GM21367 (cell line): ENCODE measurements around the gene NKD2.

Experiments used
- ATAC-seq: cut with Tn5 transposase; IDR thresholded peaks from one replicate; pipeline ENCODE4 v1.9.1; 2021; ENCODE audit not compliant: unreplicated experiment

Gene NKD2

DNA sequence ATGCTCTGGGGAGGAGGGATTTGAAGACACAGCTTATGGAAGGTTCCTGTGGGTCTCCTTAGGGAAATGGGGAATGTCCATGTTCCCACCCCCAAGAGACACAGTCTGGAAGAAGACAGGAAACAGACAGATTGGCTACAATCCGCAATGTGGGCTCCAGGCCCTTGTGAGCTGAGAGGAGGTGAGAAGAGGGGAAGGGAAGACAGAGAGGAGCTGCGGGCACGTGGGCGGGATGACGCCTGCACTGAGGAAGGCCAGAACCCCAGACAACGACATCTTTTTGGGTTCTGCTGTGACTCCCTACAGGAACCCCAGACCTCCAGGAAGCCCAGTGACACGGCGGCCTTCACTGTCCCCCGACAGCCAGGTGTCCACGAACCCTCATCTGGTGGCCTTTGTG, 29.9 kb upstream of the NKD2 start:
- no peak for ATAC-seq

DNA sequence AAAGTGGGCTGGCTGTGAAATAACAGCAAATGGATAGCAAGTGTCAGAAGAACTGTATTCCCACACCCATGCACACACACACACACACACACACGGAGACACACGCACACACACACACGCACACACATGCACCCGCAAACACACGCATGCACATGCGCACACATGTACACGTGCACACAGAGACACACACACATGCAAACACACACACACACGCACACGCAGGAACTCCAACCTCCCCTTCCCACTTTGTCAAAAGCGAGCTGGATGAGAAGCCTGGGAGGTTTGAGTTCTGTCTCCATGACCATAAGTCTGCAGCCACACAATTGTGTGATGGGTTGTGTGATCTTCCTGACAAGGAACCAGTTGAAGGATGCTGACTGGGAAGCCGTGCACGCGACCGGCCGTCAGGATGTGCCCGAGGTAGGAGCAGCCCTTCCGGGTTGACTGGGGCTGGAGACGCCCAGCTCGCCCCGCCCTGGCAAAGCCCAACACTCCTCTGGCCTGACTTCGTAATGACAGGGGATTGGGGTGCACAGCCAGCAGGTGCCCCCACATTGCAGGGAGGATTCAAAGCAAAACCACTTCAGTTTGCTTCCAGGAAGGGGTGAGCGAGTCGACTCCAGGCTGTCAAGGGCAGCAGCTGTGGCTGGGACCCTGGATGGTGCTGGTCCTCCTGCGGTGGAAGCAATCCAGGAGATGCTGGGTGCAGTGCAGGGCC, 29.3 kb upstream of the NKD2 start:
- ATAC-seq = no peak

DNA sequence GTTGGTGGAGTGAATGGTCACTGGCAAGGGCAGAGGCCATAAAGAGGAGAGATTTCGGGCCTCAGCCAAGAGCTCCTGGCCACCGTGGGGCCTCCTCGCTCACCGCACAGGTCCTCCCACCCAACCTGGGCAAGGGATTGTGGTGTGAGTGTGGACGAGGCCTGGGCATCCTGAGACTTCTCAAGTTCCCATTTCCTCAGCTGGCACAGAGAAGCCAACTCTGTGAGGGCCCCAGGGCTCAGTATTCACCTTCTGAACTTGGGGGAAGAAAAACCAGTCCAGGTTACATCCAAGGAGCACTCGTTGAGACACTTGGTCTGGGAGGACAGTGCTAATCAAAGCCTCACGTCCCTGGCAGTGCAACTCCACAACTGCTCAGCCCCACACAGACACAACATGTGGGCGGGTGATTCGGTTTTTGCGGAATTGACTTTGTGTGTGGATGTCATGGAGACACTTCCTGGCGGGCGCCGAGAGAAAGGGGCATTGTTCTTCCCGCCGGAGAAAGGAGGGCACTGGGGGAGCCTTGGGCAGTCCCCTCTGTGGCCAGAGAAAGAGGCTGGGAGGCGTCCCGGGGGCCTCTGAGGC, 28.5 kb upstream of the NKD2 start:
- no peak for ATAC-seq

DNA sequence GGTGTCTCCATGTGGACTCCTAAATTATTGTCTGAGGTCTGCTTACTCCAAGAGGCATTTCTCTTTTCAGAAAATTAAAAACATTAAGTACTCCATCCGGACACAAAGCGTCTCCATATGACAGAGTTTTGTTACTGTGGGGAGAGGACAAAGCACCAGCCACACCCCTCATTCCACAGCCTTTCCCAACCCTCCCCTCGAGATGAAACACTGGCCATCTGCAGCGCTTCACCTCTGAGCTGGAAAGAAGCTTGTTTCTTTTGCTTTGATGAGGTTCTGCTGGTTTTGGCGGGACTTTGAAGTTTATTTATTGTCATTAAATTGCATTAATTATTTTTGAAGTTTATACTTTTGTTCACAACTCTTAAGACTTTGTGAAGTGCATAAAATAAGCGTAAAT, 27.6 kb upstream of the NKD2 start:
- ATAC-seq = no peak

DNA sequence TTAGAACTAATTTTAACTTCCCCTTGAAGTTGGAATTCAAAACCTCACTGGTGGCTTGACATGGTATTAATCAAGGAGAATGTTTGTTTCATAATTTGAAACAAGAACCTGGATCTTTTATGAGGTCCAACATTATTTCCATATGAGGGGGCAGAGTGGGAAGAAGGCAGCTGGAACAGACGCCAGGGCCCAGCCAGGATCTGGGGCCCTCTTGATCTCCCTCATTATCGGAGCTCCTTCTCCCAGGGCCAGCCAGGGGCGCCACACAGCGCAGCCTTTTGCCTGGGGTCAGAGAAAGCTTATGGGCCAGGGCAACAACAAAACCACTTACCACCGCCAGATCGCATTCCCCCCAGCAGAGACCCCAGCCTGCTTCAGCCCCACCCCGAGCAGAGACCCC, 27.1 kb upstream of the NKD2 start:
- ATAC-seq = no peak

DNA sequence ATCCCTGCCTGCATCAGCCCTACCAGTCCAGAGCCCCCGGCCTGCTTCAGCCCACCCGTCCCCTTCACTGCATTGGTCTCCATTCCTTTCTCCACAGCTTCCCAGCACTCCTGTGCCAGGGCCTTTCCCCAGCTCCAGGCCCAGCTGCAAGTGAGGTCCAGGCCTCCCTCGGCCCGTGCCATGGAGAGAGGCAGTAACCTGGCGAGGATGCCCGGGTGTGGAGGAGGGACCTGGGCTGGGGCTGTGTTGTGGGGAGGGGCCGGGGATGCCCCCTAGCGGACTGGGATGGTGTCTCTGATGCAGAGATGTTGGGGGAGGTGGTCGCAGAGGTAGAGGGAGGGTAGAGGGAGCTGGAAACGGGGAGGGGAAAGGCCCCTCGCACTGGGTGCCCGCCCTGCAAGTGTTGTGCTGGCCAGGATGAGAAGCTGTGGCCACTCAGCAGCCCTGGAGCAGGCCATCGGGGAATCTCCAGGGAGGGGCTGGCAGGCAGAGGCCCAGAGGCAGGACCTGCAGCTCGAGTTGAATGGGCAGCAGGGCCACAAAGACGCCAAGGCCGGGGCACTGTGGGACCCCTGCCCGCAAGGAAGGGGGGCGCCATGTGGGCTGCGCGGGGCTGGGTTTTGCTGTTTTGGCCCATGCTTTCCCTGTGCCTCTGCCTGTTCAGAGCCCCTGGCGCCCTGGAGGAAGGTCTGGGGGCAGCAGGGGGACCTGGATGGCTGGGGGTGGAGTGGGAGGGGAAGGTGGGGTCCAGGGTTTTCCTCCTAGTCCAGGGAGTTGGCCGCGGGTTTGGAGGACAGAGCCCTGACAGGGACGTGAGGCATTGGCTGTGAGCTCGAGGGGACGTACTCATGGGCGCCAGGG, 26.0 kb upstream of the NKD2 start:
- ATAC-seq = no peak

DNA sequence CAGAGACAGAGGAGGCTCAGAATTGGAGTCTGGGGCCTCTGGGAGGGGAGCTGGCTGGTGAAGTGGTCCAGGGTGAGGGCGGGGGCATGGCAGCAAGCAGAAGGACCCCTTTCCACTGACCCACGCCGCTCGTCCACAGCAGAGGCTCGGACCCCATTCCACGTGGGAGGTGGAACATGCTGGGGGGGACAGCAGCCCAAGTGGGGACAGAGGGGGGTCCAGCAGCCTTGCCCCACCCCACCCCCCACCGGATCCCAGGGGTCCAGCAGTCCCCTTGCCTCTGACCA, 25.4 kb upstream of the NKD2 start:
- no peak for ATAC-seq

DNA sequence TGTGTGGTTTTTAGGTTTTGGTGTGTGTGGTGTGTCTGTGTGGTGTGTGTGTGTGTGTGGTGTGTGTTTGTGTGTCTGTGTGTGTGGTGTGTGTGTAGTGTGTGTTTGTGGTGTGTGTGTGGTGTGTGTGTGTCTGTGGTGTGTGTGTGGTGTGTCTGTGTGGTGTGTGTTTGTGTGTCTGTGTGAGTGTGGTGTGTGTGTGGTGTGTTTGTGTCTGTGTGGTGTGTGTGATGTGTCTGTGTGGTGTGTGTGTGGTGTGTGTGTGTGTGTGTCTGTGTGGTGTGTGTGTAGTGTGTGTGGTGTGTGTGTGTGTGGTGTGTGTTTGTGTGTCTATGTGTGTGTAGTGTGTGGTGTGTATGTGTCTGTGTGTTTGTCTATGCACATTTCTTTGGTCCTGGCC, 25.0 kb upstream of the NKD2 start:
- ATAC-seq = no peak

DNA sequence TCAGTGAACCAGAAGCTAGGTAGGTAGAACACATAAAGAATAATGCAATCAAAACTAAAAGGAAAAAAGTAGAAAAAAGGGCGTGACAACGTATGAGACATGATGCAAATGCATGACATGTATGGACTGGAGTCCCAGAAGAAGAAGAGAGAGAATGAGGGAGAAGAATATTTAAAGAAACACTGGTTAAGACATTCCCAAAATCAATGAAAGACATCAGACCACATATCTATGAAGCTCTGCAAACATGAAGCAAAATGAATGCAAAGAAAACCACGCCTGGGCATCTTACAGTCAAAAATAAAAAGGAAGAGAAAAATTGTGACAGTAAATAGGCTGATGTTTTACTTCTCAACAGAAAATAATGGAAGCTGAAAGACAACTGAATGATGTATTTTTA, 23.8 kb upstream of the NKD2 start:
- no peak for ATAC-seq

DNA sequence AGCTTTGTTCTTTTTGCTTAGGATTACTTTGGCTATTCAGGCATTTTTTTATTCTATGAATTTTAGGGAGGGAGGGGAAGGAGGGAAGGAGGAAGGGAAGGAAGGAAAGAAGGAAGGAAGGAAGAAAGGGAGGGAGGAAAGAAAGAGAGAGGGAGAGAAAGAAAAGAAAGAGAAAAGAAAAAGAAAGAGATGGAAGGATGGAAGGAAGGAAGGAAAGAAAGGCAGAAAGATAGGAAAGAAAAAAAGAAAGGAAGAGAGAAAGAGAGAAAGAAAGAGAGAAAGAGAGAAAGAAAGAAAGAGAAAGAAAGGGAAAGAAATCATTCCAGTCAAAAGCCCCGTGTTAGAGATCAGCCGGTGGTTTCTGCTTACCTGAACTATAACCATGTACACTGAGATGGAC, 20.8 kb upstream of the NKD2 start:
- no peak for ATAC-seq

DNA sequence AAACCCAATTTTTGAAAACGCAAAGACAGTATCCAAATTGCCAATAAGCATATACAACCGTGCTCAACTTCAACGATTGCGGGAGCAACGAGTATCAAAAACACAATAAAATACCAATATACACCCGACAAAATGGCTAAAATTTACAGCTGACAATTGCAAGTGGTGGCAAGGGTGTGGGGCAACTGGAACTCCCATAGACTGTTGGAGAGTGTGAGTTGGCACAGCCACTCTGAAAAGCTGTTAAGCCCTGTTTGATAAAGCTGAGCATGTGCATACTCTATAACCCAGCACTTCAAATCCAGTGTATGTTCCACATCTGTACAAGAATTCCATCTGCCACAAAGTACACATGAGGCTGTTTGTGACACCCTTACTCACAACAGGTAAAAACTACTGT, 20.3 kb upstream of the NKD2 start:
- ATAC-seq = no peak

DNA sequence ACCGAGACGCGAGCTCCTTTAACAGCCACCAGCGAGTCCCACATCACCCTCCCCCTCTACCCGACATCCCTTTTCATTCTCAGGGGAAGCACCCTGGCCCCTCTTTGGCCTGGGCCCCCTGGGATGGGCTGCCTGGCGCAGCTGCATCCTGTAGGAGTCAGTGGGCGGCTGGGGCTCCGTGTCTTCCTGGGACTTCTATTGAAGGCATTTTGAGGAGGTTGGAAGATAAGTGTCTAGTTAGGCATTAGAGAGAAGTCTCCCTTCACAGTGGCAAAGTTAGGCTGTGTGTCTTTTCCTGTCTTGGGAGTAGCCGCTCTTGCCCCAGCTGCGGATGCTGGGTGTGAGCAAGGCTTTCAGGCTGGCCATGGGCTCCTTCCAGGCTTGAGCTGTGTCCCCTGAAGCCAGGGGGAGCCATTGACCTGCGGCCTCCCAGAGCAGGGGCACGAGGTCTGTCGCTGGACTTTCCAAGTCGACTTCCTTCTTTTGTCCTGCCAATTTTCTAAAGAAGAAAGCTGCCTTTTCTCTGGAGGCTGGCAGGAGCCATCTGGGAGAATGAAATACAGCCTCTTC, 18.6 kb upstream of the NKD2 start:
- no peak for ATAC-seq

DNA sequence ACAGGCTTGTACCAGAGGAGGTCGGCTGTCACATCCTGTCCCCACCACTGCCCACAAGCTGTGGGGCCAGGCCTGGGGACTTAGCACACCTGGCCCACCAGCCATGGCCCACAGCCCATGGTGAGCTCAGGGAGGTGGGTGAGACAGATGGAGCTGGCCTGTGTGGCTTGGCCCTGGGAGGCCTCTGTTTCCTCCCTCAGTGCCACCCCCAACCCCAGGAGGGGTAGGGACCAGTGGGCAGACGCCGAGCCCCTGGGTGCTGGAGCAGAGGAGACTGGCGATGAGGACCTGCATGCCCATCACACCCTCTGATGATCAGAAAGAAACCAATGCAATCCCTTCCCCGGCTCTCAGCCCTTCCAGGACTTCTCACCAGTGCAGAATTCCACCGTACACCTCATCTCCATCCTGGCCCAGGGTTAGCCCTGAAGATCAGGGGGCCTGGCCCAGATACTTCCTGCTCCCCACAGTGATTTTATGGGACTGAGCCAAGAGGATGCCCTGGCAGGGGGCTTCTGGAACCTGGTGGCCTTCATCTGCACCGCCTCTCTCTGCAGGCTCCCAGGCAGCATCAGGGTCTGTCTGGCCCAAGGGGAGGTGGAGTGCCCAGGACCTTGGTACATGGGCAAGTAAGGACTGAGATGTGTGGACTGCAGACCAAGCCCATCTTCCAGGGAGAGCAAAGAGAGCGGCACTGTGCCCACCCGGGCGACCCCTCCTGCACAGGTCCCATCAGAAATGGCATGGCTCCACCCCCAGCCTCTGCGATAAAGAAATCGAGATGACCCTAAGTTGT, 16.9 kb upstream of the NKD2 start:
- no peak for ATAC-seq

DNA sequence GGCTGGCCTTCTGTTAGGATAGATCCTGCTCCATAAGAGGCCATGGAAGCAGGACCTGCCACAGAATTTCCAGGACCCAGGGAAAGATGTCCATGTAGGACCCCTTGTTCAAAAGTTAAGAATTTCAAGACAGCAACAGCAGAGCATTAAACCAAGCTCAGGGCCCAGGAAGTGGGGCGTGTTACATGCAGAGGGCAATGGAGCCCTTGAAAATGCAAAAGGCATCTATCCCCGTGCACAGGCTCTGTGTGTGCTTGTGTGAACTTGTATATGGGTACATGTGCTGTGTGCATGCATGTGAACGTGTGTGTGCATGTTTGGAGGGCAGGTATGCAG, 14.4 kb upstream of the NKD2 start:
- ATAC-seq = no peak

DNA sequence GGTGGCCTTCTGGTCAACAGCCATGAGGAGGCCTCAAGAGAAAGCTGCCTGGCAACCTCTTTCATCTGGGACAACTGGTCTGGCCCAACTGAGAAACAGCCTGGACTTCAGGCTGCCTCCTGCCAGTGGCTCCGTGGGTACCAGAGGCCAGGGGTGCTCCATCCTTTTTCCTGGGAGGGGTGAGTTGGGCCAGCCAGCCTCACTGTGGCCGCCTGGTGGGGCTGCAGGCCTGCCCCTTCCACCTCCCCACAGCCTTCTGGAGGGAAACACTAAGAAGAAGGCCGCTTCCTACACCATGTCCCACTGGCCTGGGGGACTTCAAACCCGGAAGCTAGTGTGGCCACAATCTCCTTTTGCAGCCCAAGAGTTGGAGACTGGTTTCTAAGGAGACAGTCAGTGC, 13.8 kb upstream of the NKD2 start:
- ATAC-seq = no peak

DNA sequence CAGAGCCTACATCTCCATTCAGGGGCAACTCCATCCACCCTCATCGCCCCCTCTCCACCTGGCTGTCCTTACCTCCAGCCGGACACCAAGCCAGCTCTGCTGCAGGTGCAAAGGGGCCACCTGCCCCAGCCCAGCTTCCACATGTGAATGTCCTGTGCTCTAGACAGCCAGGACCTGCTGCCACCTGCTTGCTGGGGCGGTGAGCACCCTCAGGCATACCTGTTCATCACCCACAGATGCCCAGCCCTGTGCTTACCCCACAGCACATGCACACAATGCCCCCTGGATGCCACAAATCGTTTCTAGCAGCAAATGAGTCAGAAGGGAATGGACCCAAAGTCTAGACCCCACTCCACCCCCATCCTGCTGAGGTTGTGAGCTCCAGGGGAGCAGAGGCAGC, 13.3 kb upstream of the NKD2 start:
- ATAC-seq = no peak

DNA sequence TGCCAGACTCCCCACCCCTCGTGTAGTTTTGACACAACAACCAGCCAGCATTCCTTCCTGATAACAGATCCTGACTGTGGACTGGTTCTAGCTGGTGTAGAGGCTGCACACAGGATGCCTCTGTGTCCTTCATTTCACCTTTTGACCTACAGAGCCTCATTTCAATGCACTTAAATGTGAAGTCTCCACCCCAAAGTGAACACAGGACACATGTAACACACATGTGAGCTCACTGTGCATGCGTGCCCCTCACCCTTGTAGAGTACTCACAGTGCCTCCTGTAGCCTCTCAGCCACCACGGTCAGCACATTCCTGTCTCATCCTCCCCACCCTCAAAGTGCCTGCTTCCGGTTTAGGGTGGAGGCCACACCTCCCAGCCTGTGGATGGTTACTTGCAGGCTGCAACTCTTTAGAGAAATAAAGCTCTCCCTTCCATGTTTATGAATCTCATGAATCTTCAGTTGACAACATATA, 11.6 kb upstream of the NKD2 start:
- no peak for ATAC-seq

DNA sequence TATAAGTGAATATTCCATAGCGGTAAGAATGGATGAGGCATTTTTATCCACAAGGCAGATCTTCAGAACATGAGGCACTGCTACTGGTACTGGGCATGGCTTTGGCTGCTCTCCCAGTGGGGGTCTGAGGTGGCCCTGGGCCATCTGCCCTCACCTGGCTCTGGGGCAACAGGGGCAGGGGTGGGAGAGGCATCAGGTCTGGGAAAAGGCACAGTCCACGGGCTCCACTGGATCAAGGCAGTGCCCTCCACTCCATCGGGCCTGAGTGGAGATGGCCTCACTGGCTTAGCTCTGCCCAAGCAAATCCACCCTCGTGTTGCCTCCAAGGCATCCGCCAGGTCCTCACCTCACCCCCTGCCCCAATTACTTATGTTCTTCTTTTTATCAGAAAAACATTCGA, 10.9 kb upstream of the NKD2 start:
- ATAC-seq = no peak

DNA sequence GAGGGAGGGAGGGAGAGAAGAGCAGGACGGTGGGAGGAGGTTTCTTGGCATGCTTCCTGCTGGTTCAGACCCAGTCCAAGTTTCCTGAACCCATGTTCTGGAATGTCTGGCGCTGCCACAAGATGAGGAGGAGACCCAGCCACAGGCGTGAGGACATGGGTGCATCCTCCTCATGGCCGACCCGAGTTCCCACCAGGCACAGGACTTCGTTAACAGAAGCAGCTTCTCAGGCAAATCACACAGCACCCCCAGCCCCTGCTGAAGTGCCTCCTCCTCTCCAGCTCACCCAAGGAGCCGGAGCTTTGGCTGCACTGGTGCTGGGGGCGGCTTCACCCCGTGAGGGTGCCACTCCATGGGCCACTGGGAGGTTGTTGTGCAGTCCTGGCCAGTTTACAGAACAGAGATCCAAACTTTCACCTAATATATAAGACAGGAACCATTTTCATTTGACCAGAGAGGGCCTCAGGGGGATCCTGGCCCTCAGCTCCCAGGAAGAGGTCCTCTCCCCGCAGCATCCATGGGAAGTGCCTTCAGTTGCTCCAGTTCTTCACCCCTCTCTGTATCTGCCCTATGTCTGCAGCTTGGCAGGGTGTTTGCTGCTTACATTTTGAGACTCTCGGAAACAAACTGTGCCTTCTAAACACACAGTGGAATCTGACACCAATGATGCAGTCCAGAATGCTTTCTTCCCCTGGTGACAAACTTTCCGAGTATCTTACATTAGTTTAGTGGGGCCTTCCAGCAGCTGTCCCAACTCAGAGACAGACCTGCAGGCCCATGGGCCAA, 10.2 kb upstream of the NKD2 start:
- no peak for ATAC-seq

DNA sequence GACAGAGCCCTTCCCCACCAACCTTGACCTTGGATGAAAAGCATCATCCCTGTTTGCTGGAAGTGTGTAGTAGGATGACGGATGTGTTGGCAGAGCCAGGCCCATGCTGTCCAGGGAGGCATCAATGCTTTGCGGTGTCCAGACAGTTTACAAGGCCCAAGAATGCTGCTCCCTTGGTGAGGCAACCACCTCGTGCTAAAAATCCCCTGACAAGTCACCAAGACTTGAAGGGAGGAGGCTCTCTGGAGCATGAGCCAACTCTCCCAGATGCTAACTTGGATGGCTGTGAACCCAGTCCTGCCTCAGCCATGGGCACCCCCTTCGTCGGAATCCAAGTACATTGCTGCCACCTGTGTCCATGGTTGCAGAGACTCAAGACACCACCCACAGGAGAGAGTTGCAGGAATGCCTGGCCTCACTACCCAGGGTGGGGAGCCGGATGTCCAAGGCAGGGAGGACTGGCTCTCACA, 9.5 kb upstream of the NKD2 start:
- no peak for ATAC-seq
